Gastrocnemius medialis (tissue), 4 donors: ENCODE results near the gene ELANE. TPM values are rescaled to one million over a fixed set of nuclear protein-coding genes. Genes with fewer than 3 reads are reported as not detected.

Experiments used
- ATAC-seq, 2 donors: fragments of 150-250 bp; one replicate each; pipeline ENCODE4 v1.9.1; 2016
- DNase-seq, 2 donors: peaks; one replicate each; pipeline ENCODE4 v3.0.0-alpha.2; 2019
- H3K27ac ChIP-seq, 4 donors: fragments of 200-600 bp; sonication (generic); 1 replicate in 1 of 4; 2 replicates in 3 of 4; pipeline ENCODE4 v1.5.1; 2016 to 2018; ENCODE audit warnings: mild to moderate bottlenecking in 2 of 4, moderate library complexity in 1 of 4
- H3K27me3 ChIP-seq, 3 donors: fragments of 200-600 bp; sonication (generic) in 2 of 3; 1 replicate in 1 of 3; 2 replicates in 2 of 3; pipeline versions ENCODE4 v1.5.1 to v1.6.0; 2016 to 2019; ENCODE audit warnings: mild to moderate bottlenecking in 1 of 3, moderate library complexity in 1 of 3
- H3K36me3 ChIP-seq, 2 donors: fragments of 200-600 bp; sonication (generic) in 1 of 2; one replicate each; pipeline ENCODE4 v1.5.1; 2017 to 2018
- H3K4me1 ChIP-seq, 2 donors: fragments of 200-600 bp; sonication (generic) in 1 of 2; one replicate each; pipeline ENCODE4 v1.5.1; 2016 to 2017; ENCODE audit warnings: mild to moderate bottlenecking in 2 of 2
- H3K4me3 ChIP-seq, 4 donors: fragments of 200-600 bp; sonication (generic) in 3 of 4; 1 replicate in 1 of 4; 2 replicates in 3 of 4; pipeline ENCODE4 v1.5.1; 2016 to 2019; ENCODE audit warnings: mild to moderate bottlenecking in 2 of 4
- H3K9me3 ChIP-seq, 3 donors: fragments of 200-600 bp; sonication (generic) in 2 of 3; 1 replicate in 1 of 3; 2 replicates in 2 of 3; pipeline ENCODE4 v1.5.1; 2016 to 2019
- CTCF ChIP-seq, 5 experiments: fragments of 450-650 bp in 3 of 5; fragments of 200-600 bp in 2 of 5; sonication (generic) in 2 of 5; IDR thresholded peaks in 4 of 5; conservative IDR thresholded peaks in 1 of 5; 1 replicate in 4 of 5; 2 replicates in 1 of 5; pipeline ENCODE4 v1.5.1; 2016 to 2019; ENCODE audit warnings: antibody characterized with exemption in 5 of 5, mild to moderate bottlenecking in 3 of 5, moderate library complexity in 3 of 5
- POLR2A ChIP-seq, 2 donors: fragments of 450-650 bp; IDR thresholded peaks; one replicate each; pipeline ENCODE4 v1.6.1; 2017; ENCODE audit warnings: antibody characterized with exemption in 2 of 2, mild to moderate bottlenecking in 2 of 2, moderate library complexity in 2 of 2
- in situ Hi-C, 4 donors: fragments of 200-750 bp; cut with MboI; loops; one replicate each; pipeline versions ENCODE4 v1.15.0 to v1.8.0; 2017; ENCODE audit warnings: low sequenced_read_pairs in 4 of 4
- intact Hi-C: fragments of 100-400 bp; cut with DNase I; formaldehyde crosslinking; loops from one replicate; pipeline ENCODE4 v1.15.1; 2023; ENCODE audit warnings: low total_unique reads
- total RNA-seq, 4 donors: library from RNA; depleted of rRNA; stranded (reverse); fragments of >200 nt; gene quantifications; one replicate each; pipeline versions ENCODE4 v1.1.0 to v1.2.3, GENCODE V29; 2016

Gene ELANE
- total RNA-seq, 4 donors from 2014 or later, result 0.46 to 0.84 TPM; not detected in 2

- TF ChIP-seq POLR2A (IDR thresholded peaks at IDR 0.05) (no peak), CTCF (IDR thresholded peaks at IDR 0.05 in 4 of 5, conservative IDR thresholded peaks at IDR 0.05 in 1 of 5) (no peak)
- Histone ChIP-seq H3K4me1 (no peaks in the 10 kb centered on the region), H3K27me3 (no peaks in the 10 kb centered on the region), H3K9me3 (no peaks in the 10 kb centered on the region), H3K27ac (no peak overlapping the region), H3K36me3 (peaks cover 0 to 77% of the 10 kb centered on the region in 2 donors), H3K4me3 (no peak overlapping the region)
- intact Hi-C loops, result no loop called here
- no peak for DNase-seq
- in situ Hi-C loops, result no loop called here
- no peak for ATAC-seq
Observed at GRCh38 chr19:884420-885211, 32.5 kb downstream of the ELANE start.

GRCh38 chr19:885536-886224, 33.6 kb downstream of the ELANE start:
- TF ChIP-seq POLR2A (IDR thresholded peaks at IDR 0.05), result no peak
- no peak for TF ChIP-seq CTCF (IDR thresholded peaks at IDR 0.05 in 4 of 5, conservative IDR thresholded peaks at IDR 0.05 in 1 of 5)
- Histone ChIP-seq H3K9me3 (no peaks in the 10 kb centered on the region), H3K27ac (no peak overlapping the region), H3K4me3 (no peak overlapping the region), H3K4me1 (no peaks in the 10 kb centered on the region), H3K36me3 (peaks cover 0 to 74% of the 10 kb centered on the region in 2 donors), H3K27me3 (no peaks in the 10 kb centered on the region)
- ATAC-seq, result no peak
- intact Hi-C loops, result no loop called here
- in situ Hi-C loops, result no loop called here
- no peak for DNase-seq

DNA sequence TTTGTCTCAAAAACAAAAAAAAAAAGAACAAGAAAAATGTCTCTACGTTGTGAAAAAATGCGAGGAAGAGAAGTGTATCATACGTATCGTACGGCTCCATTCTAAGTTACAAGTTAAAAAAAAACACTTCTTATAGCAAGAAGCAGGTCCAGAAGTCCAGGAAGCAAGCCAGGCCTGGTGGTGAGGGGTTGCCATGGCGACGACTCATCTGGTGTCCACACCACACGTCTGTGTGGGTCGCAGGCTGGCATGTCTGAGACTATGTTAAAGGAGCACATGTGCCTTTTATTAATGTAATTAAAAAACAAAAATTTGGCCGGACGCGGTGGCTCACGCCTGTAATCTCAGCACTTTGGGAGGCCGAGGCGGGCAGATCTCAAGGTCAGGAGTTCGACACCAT, 35.0 kb downstream of the ELANE start:
- no peak for DNase-seq

DNA sequence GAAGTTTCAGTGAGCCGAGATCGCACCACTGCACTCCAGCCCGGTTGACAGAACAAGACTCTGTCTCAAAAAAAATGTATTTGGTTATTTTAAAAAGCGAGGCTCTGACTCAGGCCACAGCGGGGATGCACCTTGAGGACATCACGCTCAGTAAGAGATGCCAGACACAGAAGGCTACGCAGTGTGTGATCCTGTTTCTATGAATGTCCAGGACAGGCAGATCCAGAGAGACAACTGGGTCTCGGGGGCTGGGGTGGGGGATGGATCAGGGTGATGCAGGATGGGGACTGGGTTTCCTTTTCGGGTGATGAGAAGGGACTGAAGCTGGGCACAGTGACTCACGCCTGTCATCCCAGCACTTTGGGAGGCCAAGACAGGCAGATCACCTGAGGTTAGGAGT, 35.5 kb downstream of the ELANE start:
- Histone ChIP-seq H3K4me1 (peaks cover 0 to 9% of the 10 kb centered on the region in 2 donors), H3K27me3 (no peaks in the 10 kb centered on the region), H3K27ac (no peak overlapping the region), H3K36me3 (peaks cover 0 to 55% of the 10 kb centered on the region in 2 donors), H3K4me3 (no peak overlapping the region), H3K9me3 (no peaks in the 10 kb centered on the region)
- in situ Hi-C loops, result no loop called here
- intact Hi-C loops, result no loop called here
- TF ChIP-seq POLR2A (IDR thresholded peaks at IDR 0.05) (no peak), CTCF (IDR thresholded peaks at IDR 0.05 in 4 of 5, conservative IDR thresholded peaks at IDR 0.05 in 1 of 5) (no peak)
- DNase-seq (no peak), ATAC-seq (no peak)

More for the DNA sequence above, 35.0 kb downstream of the ELANE start:
- ATAC-seq, result no peak
- Histone ChIP-seq H3K9me3 (no peaks in the 10 kb centered on the region), H3K27ac (no peak overlapping the region), H3K4me3 (no peak overlapping the region), H3K4me1 (peaks cover 0 to 4% of the 10 kb centered on the region in 2 donors), H3K27me3 (no peaks in the 10 kb centered on the region), H3K36me3 (peaks cover 0 to 60% of the 10 kb centered on the region in 2 donors)
- in situ Hi-C loops, result no loop called here
- intact Hi-C loops, result no loop called here
- TF ChIP-seq CTCF (IDR thresholded peaks at IDR 0.05 in 4 of 5, conservative IDR thresholded peaks at IDR 0.05 in 1 of 5) (no peak), POLR2A (IDR thresholded peaks at IDR 0.05) (no peak)
